Sigmoid colon (tissue), 7 donors: ENCODE results near the gene DES. TPM values are rescaled to one million over a fixed set of nuclear protein-coding genes. Genes with fewer than 3 reads are reported as not detected.
A peak's percentile ranks its signal among the peaks of the same experiment; 100 is the strongest.

Experiments used
- DNase-seq: peaks from one replicate; pipeline ENCODE4 v3.0.0-alpha.2; 2019
- H3K27ac ChIP-seq, 4 donors: fragments of 200-600 bp; sonication (generic); one replicate each; pipeline ENCODE4 v1.5.1; 2016 to 2019; ENCODE audit warnings: mild to moderate bottlenecking in 1 of 4
- H3K27me3 ChIP-seq, 3 donors: fragments of 200-600 bp; sonication (generic); one replicate each; pipeline ENCODE4 v1.5.1; 2019; ENCODE audit warnings: mild to moderate bottlenecking in 1 of 3
- H3K36me3 ChIP-seq, 4 donors: fragments of 200-600 bp; sonication (generic); one replicate each; pipeline ENCODE4 v1.5.1; 2016 to 2019
- H3K4me1 ChIP-seq, 4 donors: fragments of 200-600 bp; sonication (generic); one replicate each; pipeline ENCODE4 v1.5.1; 2017 to 2019
- H3K4me3 ChIP-seq, 4 donors: fragments of 200-600 bp; sonication (generic); one replicate each; pipeline ENCODE4 v1.5.1; 2017 to 2019; ENCODE audit warnings: mild to moderate bottlenecking in 2 of 4, moderate library complexity in 1 of 4
- H3K9me3 ChIP-seq, 4 donors: fragments of 200-600 bp in 3 of 4; sonication (generic) in 3 of 4; one replicate each; pipeline versions ENCODE4 v1.5.1 to v1.6.1; 2013 to 2019
- CTCF ChIP-seq, 4 experiments: fragments of 450-650 bp in 3 of 4; fragments of 200-600 bp in 1 of 4; IDR thresholded peaks; one replicate each; pipeline ENCODE4 v1.5.1; 2016 to 2019; ENCODE audit warnings: antibody characterized with exemption in 4 of 4, mild to moderate bottlenecking in 3 of 4, moderate library complexity in 2 of 4
- EP300 ChIP-seq, 4 donors: sonication (generic); formaldehyde crosslinking; IDR thresholded peaks; one replicate each; pipeline ENCODE4 v1.6.1; 2017; ENCODE audit warnings: antibody characterized with exemption in 4 of 4
- POLR2A ChIP-seq, 2 donors: fragments of 450-650 bp; IDR thresholded peaks; one replicate each; pipeline ENCODE4 v1.6.1; 2016; ENCODE audit warnings: antibody characterized with exemption in 2 of 2, mild to moderate bottlenecking in 2 of 2, moderate library complexity in 2 of 2
- POLR2AphosphoS5 ChIP-seq, 4 donors: sonication (generic); formaldehyde crosslinking; IDR thresholded peaks; one replicate each; pipeline ENCODE4 v1.6.1; 2017; ENCODE audit warnings: antibody characterized with exemption in 4 of 4
- WGBS, 2 donors: extraction: QIAGEN DNeasy Blood & Tissue Kit; methylation state at CpG; one replicate each; pipeline ENCODE4 v1.1.7; 2013; 5-methylcytosine and 5-hydroxymethylcytosine counted together
- intact Hi-C: fragments of 100-400 bp; cut with DNase I; formaldehyde crosslinking; loops from one replicate; pipeline ENCODE4 v1.15.1; 2023
- polyA plus RNA-seq, 3 donors: library from polyadenylated mRNA; stranded (reverse); fragments of 200-250 nt; gene quantifications; one replicate each; pipeline ENCODE4 v1.2.3, GENCODE V29; 2013
- total RNA-seq, 4 donors: library from RNA; depleted of rRNA; stranded (reverse); fragments of >200 nt; gene quantifications; one replicate each; pipeline ENCODE4 v1.1.0, GENCODE V29; 2016
- donor health status: healthy with polysubstance abuse.
- donor health status: Bipolar disorder and iron deficiency.
- donor health status: healthy.

Gene DES
- total and polyA plus RNA-seq, 7 donors: 35.1 to 30,562 (median 7,366) TPM

- TF ChIP-seq CTCF (IDR thresholded peaks at IDR 0.05) (no peak), POLR2A (IDR thresholded peaks at IDR 0.05) (peak in 1 of 2 donors; percentile 0)
- intact Hi-C loops: no loop called here
- Histone ChIP-seq H3K4me1 (peaks cover 0 to 71% (median 66%) of the 10 kb centered on the region in 4 donors), H3K4me3 (peak overlapping the region; percentile 19 to 53 (median 46)), H3K36me3 (no peaks in the 10 kb centered on the region), H3K27ac (peak overlapping the region; percentile 96 to 99 (median 99)), H3K27me3 (peaks cover 0 to 13% (median 9%) of the 10 kb centered on the region in 3 donors), H3K9me3 (no peaks in the 10 kb centered on the region)
- no peak for DNase-seq
- 35 to 60% methylated on average over 9 of the region's 9 CpGs for WGBS, 2 donors
Measured at GRCh38 chr2:219434468-219434717, 16.2 kb downstream of the DES start.

GRCh38 chr2:219434718-219435525, 16.7 kb downstream of the DES start, which contains the start of gene SPEG:
Gene SPEG, plus strand, starts transcription at chr2:219434843. Its CDS starts 135 bp downstream, at chr2:219434978.
- Histone ChIP-seq H3K4me3 (peak within 1 kb of the TSS; percentile 19 to 53 (median 46)), H3K36me3 (no peaks in the 10 kb centered on the region), H3K9me3 (no peaks in the 10 kb centered on the region), H3K27me3 (peaks cover 0 to 13% (median 9%) of the 10 kb centered on the region in 3 donors), H3K27ac (peak within 1 kb of the TSS; percentile 96 to 99 (median 99)), H3K4me1 (peaks cover 0 to 73% (median 70%) of the 10 kb centered on the region in 4 donors)
- WGBS, 2 donors: 11 to 13% methylated on average over 77 of the region's 77 CpGs
- intact Hi-C loops: no loop called here
- TF ChIP-seq CTCF (IDR thresholded peaks at IDR 0.05) (no peak), EP300 (IDR thresholded peaks at IDR 0.05) (no peak), POLR2A (IDR thresholded peaks at IDR 0.05) (no peak), POLR2AphosphoS5 (IDR thresholded peaks at IDR 0.05) (peak in 1 of 4 donors; percentile 44)
- peak; percentile 67 for DNase-seq

- DNase-seq: no peak
- intact Hi-C loops: no loop called here
- no peaks in the 10 kb centered on the region for H3K36me3 ChIP-seq
- peaks cover 0 to 73% (median 69%) of the 10 kb centered on the region in 4 donors for H3K4me1 ChIP-seq
- H3K27ac ChIP-seq: peak overlapping the region; percentile 96 to 99 (median 99)
- H3K4me3 ChIP-seq: peak overlapping the region; percentile 19 to 53 (median 46)
- H3K9me3 ChIP-seq: no peaks in the 10 kb centered on the region
- peaks cover 0 to 13% (median 9%) of the 10 kb centered on the region in 3 donors for H3K27me3 ChIP-seq
- WGBS, 2 donors: 88 to 90% methylated on average over 6 of the region's 6 CpGs
- TF ChIP-seq POLR2AphosphoS5 (IDR thresholded peaks at IDR 0.05) (no peak), POLR2A (IDR thresholded peaks at IDR 0.05) (no peak), EP300 (IDR thresholded peaks at IDR 0.05) (no peak), CTCF (IDR thresholded peaks at IDR 0.05) (no peak)
Measured at GRCh38 chr2:219435701-219436100, 17.5 kb downstream of the DES start.

GRCh38 chr2:219436491-219436890, 18.3 kb downstream of the DES start:
- DNase-seq: peak; percentile 62
- TF ChIP-seq EP300 (IDR thresholded peaks at IDR 0.05) (no peak), POLR2A (IDR thresholded peaks at IDR 0.05) (no peak), CTCF (IDR thresholded peaks at IDR 0.05) (no peak), POLR2AphosphoS5 (IDR thresholded peaks at IDR 0.05) (no peak)
- Histone ChIP-seq H3K4me1 (peaks cover 0 to 75% (median 72%) of the 10 kb centered on the region in 4 donors), H3K9me3 (no peaks in the 10 kb centered on the region), H3K27me3 (peaks cover 0 to 13% (median 9%) of the 10 kb centered on the region in 3 donors), H3K36me3 (no peaks in the 10 kb centered on the region), H3K27ac (peak overlapping the region; percentile 96 to 99 (median 99)), H3K4me3 (no peak overlapping the region)
- intact Hi-C loops: no loop called here
- 89 to 91% methylated on average over 5 of the region's 5 CpGs for WGBS, 2 donors
